NCI-H146 treated with DMSO at 0.1 percent for 48 hours (cell line): ENCODE measurements around the gene PAFAH2.

Experiments used
- DNase-seq: peaks from one replicate; lab custom pipeline; 2025; ENCODE audit not compliant: unreplicated experiment; lab: John Stamatoyannopoulos, UW

PAFAH2 gene

DNA sequence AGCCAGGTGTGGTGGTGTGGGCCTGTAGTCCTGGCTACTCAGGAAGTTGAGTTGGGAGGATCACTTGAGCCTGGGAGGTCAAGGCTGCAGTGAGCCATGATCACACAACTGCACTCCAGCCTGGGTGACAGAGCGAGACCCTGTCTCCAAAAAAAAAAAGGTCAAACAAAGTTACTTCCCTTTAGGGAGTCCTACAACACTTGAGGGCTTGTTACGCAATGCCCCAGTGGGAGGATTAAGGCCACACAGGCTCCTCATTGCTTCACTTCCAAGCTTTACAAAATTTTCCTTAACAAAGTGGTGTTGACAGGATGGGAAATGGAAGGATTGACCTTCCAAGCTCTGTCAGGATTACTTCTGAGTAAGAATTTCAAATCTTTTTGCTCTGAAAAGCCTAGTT lies 17.5 kb upstream of the PAFAH2 start:
- no peak for DNase-seq

DNA sequence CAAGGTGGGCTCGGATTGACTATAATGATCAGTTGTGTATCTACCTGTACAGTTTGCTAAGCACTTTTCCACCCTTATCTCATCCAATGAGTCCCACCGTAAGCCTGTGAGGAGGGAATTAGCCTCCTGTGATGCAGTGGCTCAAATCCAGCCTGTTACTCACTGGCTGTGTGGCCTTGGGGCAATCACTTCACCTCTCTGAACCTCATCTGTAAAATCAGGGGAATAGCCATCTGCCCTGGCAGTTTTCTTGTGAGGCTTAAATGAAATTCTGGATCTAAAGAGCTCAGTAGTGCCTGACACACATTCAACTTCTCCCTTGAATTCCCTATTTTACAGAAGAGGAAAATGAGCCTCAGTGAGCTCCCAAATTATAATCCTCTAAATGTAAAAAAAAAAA lies 16.3 kb upstream of the PAFAH2 start:
- no peak for DNase-seq

DNA sequence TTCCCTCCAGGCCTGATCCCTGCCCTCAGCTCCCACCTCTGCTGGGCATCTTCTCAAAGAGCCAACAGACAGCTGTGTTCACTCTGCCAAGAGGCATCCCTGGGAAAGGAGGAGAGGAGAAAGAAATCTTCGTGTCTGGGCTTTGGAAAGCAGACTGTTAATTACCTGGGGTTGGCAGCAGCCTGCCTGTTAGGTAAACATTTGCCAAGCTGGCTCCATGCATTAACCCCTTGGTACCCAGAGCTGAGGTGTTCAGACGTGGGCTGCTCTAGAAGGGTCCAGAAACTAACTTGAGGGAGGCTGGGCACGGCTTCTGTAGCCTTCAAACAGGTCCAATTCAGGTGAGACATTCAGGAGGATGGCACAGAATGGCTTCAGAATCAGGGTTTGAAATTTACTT lies 15.0 kb upstream of the PAFAH2 start:
- no peak for DNase-seq

DNA sequence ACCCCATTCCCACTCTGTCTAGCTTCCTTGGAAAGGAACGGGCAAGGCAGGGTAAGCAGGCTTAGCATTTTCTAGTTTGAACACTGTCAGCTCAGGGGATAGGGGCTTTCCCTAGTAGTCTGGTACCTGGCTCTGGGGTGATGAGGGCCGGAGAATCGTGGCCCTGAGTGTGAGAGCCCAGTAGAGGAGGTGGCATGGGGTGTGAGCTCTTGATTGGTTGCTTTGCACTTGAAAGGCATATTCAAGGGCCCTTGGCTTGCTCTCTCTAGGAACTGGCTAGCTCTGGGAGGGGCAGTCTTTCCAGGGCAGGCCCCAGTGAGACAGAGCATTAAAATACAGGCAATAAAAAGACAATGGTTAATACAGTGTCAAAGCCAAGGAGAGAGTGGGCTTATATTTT lies 13.0 kb upstream of the PAFAH2 start:
- DNase-seq, result no peak

DNA sequence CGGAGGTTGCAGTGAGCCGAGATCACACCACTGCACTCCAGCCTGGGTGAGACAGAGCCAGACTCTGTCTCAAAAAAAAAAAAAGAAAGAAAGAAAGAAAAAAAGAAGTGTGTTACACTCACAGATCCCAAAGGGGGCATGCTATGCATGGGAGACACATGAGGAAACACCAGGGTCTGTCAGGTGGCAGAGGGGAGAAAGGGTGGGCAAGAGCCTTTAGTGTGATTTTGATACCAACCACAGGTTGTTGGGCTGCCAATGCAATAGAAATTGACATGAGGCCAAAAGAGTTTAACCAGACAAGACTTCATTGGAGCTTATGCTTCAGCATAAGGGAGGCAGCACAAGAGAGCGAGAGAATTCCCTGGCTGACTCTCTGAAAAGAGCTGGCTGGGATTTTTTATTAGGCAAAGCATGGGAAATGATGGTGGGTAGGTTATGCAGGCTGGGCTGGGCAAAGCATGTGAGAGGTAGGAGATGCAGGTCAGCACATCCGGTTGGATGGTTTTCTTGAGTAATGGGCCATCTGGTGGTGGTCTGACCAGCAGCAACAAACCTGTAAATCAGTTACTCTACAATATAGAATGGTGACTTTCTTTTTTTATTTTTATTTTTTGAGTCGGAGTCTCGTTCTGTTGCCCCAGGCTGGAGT lies 12.1 kb upstream of the PAFAH2 start:
- DNase-seq, result no peak

DNA sequence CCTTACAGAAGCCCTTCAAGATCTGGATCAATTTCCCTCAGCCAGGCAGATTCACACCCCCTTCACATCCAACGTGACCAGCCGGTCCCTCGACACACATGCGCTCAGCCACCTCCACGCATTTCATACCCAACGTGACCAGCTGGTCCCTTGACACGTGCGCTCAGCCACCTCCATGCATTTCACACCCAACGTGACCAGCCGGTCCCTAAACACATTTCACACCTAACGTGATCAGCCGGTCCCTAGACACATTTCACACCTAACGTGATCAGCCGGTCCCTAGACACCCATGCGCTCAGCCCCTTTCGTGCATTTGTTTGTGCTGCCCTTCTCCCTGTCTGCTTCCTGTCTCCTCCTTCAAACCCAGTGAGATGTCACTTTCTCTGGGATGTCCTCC lies 8.8 kb upstream of the PAFAH2 start:
- DNase-seq, result no peak

DNA sequence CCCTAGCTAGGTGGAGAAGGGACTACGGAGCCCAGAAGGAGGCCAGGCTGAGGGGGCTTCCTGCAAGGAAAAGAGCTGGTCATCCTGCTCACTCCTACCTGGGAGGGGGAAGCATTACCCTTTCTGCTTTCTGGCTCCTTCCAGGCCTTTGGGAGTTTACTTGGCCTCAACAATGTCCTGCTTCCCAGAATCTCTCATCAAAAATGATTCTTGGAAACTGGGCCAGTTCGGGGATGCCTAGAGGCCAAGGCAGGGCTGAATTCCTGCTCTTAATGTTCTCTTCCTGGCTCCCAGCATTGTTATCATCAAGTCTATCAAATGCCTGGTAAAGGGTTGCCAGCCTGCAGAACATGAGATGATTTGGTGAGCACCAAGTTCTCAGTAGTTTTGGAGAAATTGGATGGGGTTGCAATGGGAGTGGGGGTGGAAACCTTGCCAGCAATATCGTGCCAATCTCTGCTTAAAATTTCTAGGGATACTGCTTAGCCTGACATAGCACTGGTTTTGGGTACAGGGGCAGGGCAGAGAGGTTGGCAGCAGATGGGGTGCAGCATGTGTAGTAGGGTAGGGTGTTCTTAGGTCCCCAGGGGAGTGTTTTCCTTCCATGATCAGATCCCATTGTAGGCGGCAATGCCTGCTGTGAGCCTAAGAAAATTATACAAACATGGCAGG lies 7.7 kb upstream of the PAFAH2 start:
- DNase-seq, result no peak

DNA sequence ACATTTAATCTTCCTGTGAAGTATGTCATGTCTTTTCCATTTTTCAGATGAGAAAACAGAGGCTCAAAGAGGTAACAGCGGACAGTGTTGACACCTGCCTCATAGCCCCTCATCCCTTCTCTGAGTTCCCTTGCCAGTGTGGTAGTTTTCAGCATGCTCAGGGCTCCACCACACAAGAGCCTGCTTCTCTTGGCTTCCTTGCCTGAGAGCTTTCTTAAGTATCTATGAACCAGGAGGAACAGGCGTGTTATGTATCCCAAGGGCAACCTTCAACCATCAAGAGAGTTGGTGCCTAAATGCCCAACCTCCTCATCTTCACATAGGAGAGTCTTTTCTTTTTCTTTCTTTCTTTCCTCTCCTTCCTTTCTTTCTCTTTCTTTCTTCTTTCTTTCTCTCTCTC lies 5.9 kb upstream of the PAFAH2 start:
- DNase-seq, result no peak

DNA sequence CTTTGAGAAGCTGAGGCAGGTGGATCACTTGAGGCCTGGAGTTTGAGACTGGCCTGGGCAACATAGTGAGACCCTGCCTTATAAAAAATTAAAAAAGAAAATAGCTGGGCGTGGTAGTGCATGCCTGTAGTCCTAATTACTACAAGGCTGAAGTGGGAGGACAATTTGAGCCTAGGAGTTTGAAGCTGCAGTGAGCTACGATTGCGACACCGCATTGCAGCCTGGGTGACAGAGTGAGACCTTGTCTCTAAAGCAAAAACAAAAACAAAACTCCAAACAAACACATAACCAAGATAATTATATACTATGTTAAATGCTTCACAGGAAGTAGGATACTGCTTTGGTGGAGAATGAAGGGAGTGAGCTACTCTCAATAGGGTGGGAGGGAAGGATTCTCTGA lies 5.4 kb upstream of the PAFAH2 start:
- no peak for DNase-seq

DNA sequence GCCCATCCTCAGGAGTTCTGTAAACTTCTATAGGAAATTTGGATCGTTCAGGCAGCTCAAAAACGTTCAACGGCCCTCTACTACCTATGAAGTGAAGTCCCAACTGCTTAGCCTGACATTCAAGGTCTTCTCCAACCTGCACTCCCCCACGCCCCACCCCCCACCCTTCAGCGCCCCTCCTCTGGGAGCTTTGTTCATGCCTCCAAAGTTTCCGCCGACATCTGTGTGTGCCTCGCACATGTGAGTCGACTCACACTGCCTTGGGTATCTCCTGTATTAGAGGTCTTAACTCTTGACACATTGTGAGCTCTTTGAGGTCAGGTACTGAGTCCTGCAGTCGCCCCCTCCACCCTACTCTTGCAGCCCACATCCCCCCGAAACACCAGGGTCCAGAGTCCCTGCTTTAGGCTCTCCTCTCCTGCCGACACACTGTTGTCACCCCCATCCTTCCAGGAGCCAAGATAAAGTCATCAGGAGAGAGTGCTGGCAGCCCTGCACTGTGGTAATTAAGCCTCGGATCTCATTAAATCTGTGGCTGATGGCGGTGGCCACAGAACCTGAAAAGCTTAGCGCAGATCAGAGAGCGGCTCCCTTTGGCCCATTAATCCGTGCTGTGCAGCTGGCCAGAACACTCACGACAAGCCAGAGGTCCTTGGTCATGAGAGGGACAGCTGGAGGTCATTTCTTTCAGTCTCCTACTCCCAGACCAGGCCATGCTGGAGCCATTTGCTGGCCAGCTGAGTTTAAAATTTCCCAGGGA lies 1.4 kb upstream of the PAFAH2 start:
- no peak for DNase-seq

DNA sequence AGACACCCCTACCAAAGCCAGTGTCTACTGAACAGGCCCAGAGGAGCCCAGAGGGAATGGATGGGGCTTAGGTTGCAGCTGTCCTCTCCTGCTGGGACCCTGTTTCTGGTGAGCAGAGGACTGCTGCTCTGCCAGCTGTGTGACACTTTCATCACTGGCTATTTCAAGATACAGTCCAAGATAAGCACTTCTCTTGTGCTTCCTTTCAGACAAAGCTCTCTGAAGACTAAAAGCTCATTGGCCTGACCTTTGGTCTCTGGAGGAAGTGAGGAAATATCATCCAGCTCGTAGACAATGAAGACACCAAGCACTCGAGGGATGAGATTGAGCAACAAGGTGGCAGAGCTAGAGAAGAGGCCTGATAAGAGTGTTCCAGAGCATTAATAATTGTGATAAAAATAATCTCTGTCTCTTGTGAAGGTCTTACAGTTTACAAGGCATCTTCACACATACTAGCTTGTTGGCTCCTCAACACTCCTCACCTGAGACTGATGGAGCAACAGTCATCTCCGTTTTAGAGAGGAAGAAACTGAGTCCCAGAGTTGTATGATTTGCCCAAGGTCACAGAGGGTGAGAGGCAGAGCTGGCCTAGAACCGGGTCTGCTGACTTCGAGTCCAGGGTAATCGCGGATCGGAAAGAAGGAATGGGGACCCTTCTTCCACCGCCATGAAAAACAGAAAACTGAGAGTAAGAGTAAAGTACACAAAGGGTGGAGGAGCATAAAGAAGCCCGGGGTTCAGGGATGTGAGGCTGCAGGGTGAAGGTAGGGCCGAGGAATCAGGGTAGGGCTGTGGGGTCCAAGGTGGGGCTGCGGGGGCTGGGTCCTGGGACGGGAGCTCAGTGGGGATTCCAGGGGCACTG lies 666 bp downstream of the PAFAH2 start:
- DNase-seq, result no peak

DNA sequence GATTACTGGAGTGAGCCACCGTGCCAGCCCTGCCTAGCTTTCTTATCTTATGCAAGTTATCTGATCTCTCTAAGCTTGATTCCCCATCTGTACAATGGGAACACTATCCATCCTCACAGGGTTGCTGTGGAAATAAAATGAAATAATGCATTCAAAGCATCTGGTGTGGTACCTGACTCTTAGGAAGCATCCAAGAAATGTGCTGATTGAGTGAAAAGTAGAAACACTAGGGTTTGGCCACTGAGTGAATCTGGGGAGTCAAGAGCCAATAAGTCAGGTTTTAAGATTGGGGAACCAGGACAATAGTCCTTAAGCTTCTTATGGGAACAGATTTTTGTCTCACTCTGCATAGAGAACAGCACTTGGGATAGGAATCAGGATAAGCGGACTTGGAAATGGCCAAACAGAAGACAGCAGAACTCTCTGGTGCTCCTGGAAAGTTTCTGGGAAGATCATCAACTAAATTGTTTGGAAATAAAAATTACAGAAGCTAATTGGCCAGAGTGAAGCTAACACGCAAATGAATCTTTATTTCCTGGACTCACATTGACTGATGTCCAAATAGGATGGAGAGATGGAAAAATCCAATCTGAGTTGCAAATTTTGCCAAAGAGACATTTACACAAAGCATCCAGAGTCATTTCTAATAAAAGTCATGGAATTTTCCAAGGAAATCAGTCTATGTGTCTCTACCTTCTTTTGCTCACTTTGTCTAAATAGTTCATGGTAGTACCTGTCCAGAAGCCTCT lies 3.3 kb downstream of the PAFAH2 start:
- DNase-seq, result no peak

DNA sequence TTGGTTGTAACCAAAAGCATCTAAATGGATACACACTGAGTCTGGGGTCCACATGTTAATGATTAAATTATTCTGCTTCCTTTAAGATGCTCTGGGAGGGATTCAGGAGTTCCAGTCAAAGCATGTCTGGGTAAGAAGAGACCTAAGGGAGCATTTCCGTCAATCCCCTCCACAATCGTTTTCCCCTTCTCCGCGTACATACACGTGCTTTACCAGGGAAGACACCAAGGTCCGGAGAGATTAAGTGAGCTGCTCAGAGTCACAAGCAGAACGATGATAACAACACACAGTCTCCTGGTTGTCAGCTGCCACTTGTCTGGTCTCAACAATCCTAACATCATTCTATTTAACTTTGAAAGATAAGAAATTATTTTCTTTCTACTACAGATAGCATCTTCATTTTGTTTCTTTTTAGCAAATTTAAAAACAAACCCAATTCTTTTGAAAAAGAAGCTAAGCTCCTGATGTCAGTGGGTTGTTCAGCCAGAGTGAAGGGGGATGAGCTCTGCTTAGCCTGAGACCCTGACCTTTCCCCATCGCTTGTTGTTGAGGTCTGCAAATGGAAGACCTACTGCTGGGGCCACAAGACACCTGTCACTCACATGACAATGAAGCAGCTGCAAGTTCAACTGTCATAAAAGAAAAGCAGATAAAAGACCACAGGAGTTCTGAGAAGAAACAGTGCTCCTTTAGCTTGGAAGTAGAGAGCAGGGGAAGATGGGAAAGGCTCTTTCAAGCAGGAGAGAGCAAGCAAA lies 4.5 kb downstream of the PAFAH2 start:
- no peak for DNase-seq

DNA sequence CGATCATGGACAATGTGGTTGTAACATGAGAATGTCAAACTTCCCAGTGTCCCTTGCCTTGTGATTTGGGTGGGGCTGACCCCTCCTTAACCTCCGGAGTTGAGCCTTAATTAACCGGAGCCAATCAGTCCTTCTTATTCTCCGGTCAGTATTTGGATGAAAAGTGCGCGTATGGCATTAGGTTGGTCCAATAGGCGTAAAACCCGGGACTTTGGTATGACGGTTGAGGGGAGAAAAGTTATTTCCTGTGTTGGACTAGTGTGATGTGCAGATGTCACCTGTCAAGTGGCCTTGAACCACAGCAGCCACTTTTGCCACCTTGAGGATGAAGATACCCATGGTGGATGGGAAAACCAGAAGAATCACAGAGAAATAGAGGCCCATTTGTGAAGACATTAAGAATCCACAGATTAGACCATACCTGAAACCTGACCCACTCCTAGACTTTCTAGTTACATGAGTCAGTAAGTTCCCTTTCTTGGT lies 5.1 kb downstream of the PAFAH2 start:
- DNase-seq, result no peak

DNA sequence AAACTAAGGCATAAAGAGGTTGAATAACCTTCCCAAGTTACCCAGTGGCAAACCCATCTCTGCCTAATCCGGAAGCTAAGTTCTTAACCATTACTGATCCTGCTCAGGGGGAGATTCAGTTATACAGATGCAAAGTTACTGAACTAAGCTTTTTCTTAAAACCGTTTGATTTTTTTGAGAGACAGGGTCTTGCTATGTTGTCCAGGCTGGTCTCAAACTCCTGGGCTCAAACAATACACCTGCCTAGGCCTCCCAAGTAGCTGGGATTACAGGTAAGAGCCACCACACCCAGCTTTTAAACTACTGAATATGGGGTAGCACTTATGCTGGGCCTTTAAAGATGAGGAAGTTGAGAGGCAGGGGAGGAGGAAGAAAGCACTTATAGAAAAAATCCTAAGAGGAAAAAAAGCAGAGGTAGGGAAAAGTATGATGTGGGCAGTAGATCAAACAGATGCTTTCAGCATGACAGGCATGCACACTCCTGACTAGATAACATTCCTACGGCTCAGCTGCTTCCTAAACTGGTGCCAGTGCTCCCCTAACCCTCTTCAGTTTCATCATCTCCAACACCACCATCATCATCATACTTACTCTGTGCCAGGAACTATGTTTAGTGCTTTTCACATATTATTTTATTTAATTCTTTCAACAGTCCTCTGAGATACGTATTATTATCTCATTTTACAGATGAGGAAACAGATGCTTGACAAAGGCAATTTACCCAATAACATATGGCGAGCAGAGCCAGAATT lies 5.8 kb downstream of the PAFAH2 start:
- no peak for DNase-seq

DNA sequence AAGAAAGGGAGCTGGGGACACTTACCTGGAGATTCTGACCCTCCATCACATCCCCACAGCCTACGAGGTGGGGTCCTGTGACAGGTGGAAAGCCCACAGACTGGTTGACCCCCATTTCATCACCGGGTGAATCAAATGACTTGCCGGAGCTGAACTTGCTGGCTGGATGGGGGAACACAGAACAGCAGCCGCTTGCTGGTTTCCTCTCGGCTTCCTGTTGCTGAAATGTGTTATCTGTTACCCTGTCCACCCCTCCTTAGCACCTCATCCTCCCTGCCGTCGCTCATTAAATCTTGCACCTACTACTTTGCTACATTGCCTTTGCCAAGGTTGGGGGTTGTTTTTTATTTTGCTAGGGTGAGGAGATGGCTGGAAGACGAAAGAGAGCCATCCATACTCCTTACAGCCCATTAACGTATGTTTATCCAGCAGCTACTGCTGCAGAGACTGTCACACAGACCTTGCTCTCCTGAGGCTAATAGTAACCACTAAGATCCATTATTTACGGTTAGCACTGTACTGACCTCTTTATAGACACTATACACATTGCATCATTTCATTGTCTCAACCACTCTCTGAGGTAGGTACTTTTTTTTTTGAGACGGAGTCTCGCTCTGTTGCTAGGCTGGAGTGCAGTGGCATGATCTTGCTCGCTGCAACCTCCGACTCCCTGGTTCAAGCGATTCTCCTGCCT lies 7.0 kb downstream of the PAFAH2 start:
- DNase-seq, result no peak

DNA sequence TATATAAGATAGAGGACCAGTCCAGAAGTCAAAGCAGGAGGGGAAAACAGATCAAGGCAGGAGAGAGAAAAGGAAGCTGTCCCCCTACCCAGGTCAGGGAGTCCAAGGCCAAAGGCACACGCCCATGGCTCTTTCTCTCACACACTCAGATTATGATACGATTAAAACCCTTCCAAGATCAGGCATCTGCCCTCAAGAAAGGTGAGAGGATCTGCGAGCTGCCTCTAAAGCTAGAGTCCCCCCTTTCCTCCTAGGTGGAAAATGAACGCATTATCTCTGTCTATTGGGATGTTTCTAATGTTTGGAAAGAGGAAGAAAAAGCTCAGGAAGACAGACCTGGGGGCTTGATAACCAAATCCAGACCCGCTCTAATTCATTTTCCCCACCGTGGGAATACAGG lies 7.6 kb downstream of the PAFAH2 start:
- DNase-seq, result no peak

DNA sequence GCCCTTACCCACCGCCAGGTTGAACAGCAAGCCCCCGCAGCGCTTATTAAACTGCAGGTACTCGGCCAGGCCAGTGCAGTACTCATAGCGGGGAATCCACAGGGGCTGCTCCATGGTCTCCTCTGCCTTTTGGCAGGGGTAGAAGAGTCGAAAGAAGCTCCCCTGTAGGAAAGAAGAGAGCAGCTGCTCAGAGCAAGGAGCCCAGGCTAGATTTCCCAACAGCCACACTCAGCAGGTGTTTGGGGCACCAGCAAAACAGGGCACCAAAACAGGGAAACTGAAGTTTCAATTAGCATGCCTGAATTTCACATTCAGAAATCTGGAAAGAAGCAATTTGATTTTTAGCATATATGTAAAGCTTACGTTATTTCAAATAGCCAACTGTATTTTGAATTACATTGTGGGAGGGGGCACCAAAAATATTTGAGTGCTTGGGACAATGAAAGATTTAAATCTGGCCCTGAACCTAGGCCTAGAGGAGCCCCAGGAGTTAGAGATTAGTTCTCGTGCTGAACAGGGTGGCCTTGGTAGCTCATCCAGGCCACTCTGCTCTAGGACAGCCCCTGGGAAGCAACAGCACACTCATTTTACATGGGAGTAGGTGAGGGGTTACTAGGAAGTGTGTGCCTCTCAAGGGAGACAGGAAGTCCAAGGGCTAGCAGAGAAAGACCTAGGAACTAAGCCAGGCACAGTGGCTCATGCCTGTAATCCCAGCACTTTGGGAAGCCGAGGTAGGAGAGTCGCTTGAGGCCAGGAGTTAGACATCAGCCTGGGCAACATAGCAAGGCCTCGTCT lies 8.2 kb downstream of the PAFAH2 start:
- DNase-seq, result no peak
